Neuron (in vitro differentiated cells): Measurements from ENCODE around the gene CARD9.
A peak's percentile ranks its signal among the peaks of the same experiment; 100 is the strongest.

Experiments
- H2AFZ ChIP-seq: one replicate; pipeline ENCODE4 v1.6.1; 2013; ENCODE audit warnings: low read depth, mild to moderate bottlenecking, inconsistent platforms, low read length, moderate library complexity
- H3K27me3 ChIP-seq: one replicate; pipeline ENCODE4 v1.6.1; 2013; ENCODE audit warnings: low read length; ENCODE audit not compliant: insufficient read depth
- H3K36me3 ChIP-seq: one replicate; pipeline ENCODE4 v1.6.1; 2013; ENCODE audit warnings: low read length; ENCODE audit not compliant: insufficient read depth
- H3K4me1 ChIP-seq: one replicate; pipeline ENCODE4 v1.6.1; 2013; ENCODE audit warnings: low read length; ENCODE audit not compliant: insufficient read depth
- H3K4me3 ChIP-seq: 2 replicates; pipeline ENCODE4 v1.5.1; 2013; ENCODE audit warnings: mild to moderate bottlenecking, low read length, moderate library complexity
- H3K9me3 ChIP-seq: one replicate; pipeline ENCODE4 v1.6.1; 2013; ENCODE audit warnings: low read length

The CARD9 gene

GRCh38 chr9:136371533-136371880 lies 2.0 kb downstream of the CARD9 start:
- no peaks in the 10 kb centered on the region for H3K9me3 ChIP-seq
- peaks cover 22% of the 10 kb centered on the region for H3K4me1 ChIP-seq
- H3K36me3 ChIP-seq, result no peaks in the 10 kb centered on the region
- no peak overlapping the region for H2AFZ ChIP-seq
- no peak overlapping the region for H3K4me3 ChIP-seq
- H3K27me3 ChIP-seq, result no peaks in the 10 kb centered on the region

DNA sequence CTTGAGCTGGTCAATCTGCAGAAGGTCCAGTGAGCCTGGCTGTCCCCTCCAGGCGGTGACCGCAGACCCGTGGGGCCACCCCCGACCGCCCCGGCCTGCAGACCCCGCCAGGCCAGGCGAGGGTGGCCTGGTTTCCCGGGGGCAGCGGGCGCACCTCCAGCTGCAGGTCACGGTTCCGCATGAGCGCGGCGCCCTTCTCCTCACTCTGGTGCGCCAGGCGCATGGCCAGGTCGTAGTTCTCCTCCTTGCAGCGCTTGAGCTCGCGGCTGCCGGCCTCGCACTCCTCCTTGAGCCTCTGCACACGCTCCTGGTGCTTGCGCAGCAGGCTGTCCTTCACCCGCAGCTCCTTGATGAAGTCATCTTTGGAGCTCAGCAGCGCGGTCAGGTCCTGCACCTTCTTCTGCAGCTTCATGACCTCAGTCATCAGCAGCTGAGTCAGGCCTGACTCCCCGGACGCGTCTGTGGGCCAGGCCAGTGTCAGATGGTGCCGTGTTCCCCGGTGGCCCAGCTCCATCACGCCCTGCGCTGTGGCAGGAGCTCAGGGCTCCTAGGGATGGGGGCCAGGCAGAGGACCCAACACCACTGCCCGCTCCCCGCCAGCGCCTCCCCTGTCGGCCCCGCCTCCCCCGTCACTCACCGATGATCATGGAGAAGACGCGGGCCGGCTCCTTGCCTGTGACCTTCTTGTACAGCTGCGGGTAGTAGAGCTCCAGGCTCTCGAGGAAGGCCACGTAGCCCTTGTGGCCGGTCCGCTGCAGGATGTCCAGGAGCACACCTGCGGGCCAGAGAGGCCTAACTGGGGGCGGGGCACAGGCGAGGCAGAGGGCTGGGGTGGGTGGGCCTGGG lies 2.6 kb downstream of the CARD9 start:
- Histone ChIP-seq H3K4me1 (peaks cover 22% of the 10 kb centered on the region), H3K4me3 (no peak overlapping the region), H3K27me3 (no peaks in the 10 kb centered on the region), H3K9me3 (no peaks in the 10 kb centered on the region), H2AFZ (no peak overlapping the region), H3K36me3 (no peaks in the 10 kb centered on the region)

DNA sequence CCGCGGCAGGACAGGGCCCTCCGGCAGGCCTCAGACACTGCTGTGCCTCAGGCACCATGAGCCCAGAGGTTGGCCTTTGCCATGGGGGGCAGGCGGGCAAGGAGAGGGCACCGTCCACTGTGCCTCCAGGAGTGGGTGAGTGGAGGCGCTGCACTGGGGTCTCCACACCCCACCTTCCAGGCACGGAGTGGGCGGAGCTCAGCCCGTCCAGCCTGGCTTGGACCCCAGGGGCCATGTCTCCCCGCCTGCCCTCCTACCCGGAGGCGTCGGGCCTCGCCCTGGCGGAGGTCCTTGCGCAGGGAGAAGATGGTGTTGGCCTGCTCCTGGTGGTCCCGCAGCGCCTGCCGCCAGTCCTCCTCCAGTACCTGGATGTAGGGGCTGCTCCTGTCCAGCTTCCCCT lies 3.4 kb downstream of the CARD9 start:
- Histone ChIP-seq H3K4me3 (no peak overlapping the region), H3K9me3 (no peaks in the 10 kb centered on the region), H3K36me3 (no peaks in the 10 kb centered on the region), H3K4me1 (peaks cover 22% of the 10 kb centered on the region), H2AFZ (no peak overlapping the region), H3K27me3 (no peaks in the 10 kb centered on the region)

- H2AFZ ChIP-seq, result no peak overlapping the region
- no peaks in the 10 kb centered on the region for H3K9me3 ChIP-seq
- peaks cover 13% of the 10 kb centered on the region for H3K4me1 ChIP-seq
- no peak overlapping the region for H3K4me3 ChIP-seq
- no peaks in the 10 kb centered on the region for H3K36me3 ChIP-seq
- H3K27me3 ChIP-seq, result no peaks in the 10 kb centered on the region
Observed at GRCh38 chr9:136368190-136368589, 5.3 kb downstream of the CARD9 start.

GRCh38 chr9:136367296-136368145 lies 5.9 kb downstream of the CARD9 start:
- no peak overlapping the region for H3K4me3 ChIP-seq
- no peak overlapping the region for H2AFZ ChIP-seq
- peaks cover 7% of the 10 kb centered on the region for H3K4me1 ChIP-seq
- H3K36me3 ChIP-seq, result no peaks in the 10 kb centered on the region
- no peaks in the 10 kb centered on the region for H3K27me3 ChIP-seq
- H3K9me3 ChIP-seq, result no peaks in the 10 kb centered on the region

DNA sequence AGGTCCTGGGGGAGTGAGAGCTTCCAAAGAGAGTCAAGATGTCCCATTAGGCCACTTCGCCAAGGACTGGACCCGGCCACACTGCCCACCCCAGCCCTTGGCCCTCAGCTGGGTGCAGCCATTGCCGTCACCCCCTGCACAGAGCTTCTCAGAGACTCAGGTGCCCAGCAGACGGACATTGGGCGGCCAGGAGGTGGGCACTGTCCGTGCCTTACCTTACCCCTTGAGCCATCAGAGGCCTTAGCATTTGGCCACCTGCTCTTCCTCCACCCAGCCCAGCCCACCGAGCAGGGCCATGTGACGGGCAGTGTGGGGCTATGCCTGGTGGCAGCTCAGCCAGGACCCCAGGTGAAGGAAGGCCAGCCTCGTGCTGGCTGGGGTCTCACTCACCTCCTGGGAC lies 6.6 kb downstream of the CARD9 start:
- H3K36me3 ChIP-seq, result no peaks in the 10 kb centered on the region
- no peaks in the 10 kb centered on the region for H3K27me3 ChIP-seq
- no peaks in the 10 kb centered on the region for H3K9me3 ChIP-seq
- H2AFZ ChIP-seq, result no peak overlapping the region
- H3K4me1 ChIP-seq, result no peaks in the 10 kb centered on the region
- no peak overlapping the region for H3K4me3 ChIP-seq

- no peaks in the 10 kb centered on the region for H3K4me1 ChIP-seq
- no peak overlapping the region for H3K4me3 ChIP-seq
- H3K9me3 ChIP-seq, result no peaks in the 10 kb centered on the region
- H3K36me3 ChIP-seq, result no peaks in the 10 kb centered on the region
- no peak overlapping the region for H2AFZ ChIP-seq
- no peaks in the 10 kb centered on the region for H3K27me3 ChIP-seq
Observed at GRCh38 chr9:136365775-136366222, 7.7 kb downstream of the CARD9 start.

- no peaks in the 10 kb centered on the region for H3K36me3 ChIP-seq
- H3K27me3 ChIP-seq, result no peaks in the 10 kb centered on the region
Observed at GRCh38 chr9:136364942-136365774, 8.3 kb downstream of the CARD9 start.

GRCh38 chr9:136363949-136364748 lies 9.3 kb downstream of the CARD9 start:
- H3K9me3 ChIP-seq, result no peaks in the 10 kb centered on the region
- H3K27me3 ChIP-seq, result no peaks in the 10 kb centered on the region
- peak overlapping the region; percentile 4 for H3K4me3 ChIP-seq
- no peaks in the 10 kb centered on the region for H3K36me3 ChIP-seq
- no peak overlapping the region for H2AFZ ChIP-seq
- no peaks in the 10 kb centered on the region for H3K4me1 ChIP-seq

More at GRCh38 chr9:136364942-136365774, 8.3 kb downstream of the CARD9 start:
- Histone ChIP-seq H3K4me1 (no peaks in the 10 kb centered on the region), H2AFZ (no peak overlapping the region), H3K4me3 (no peak overlapping the region), H3K9me3 (no peaks in the 10 kb centered on the region)

DNA sequence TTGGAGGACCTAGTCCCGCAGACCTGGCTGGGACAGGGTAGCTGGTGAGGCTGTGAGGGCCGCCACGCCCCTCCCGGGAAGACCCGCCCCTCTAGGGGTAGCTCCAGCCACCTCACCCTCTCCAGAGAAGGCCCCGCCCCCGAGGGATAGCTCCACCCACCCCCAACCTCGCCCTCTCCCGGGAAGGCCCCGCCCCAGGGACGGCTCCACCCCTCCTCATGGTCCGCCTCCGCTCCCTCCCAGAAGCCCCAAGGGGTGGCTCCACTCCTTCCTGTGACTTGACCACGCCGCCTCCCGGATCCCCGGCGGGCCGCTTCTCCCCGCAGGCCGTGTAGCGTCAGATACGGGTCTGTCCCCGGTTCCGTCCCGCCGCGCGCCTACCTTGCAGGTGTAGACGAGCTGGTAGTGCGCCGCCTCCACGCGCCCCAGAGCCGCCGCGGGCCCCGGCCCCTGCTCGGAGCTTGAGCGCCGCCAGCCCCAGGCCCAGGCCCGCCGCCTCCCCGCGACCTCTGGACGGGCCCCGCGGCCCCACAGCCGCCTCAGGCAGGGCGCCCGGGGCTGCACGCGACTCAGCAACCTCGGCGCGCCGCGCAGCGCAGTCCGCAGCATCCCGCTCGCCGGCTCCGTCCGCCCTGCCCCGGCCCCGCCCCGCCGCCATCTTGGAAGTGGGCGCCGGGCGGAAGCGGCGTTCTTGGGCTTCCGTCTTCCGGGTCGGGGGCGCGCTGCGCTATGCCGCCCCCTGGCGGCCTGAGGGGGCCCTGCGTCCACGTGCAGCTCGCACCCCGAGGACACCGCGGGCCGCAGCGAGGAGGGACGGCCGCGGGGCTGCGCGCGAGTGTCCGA lies 10.1 kb downstream of the CARD9 start, which contains the start of gene DNLZ:
Gene DNLZ, minus strand, starts transcription at position 639 of the 843 bp plus-strand sequence. Its CDS starts 30 bp downstream, at position 609.
- H3K27me3 ChIP-seq, result no peaks in the 10 kb centered on the region
- no peak within 1 kb of the TSS for H2AFZ ChIP-seq
- no peaks in the 10 kb centered on the region for H3K9me3 ChIP-seq
- H3K4me3 ChIP-seq, result peak within 1 kb of the TSS; percentile 70
- H3K4me1 ChIP-seq, result no peaks in the 10 kb centered on the region
- no peaks in the 10 kb centered on the region for H3K36me3 ChIP-seq

- Histone ChIP-seq H2AFZ (no peak overlapping the region), H3K4me3 (no peak overlapping the region), H3K27me3 (no peaks in the 10 kb centered on the region), H3K36me3 (peaks cover 9% of the 10 kb centered on the region), H3K9me3 (no peaks in the 10 kb centered on the region), H3K4me1 (no peaks in the 10 kb centered on the region)
Observed at GRCh38 chr9:136362450-136362784, 11.1 kb downstream of the CARD9 start.
